PFSK-1 (cell line): ENCODE data around the gene SIVA1.

Experiments used
- POLR2AphosphoS5 ChIP-seq: IDR thresholded peaks from 2 replicates; pipeline ENCODE4 v1.6.1; 2012; ENCODE audit warnings: low read depth, mild to moderate bottlenecking, control low read depth, low read length, moderate library complexity
- REST ChIP-seq, 2 experiments: IDR thresholded peaks; 2 replicates each; pipeline versions ENCODE4 v1.6.1 to v1.8.0; 2011 to 2012; ENCODE audit warnings: low read depth in 2 of 2, low read length in 2 of 2, control low read depth in 1 of 2, inconsistent platforms in 1 of 2, mild to moderate bottlenecking in 1 of 2, moderate library complexity in 1 of 2; ENCODE audit not compliant: insufficient read depth in 1 of 2

- no peak for TF ChIP-seq REST (IDR thresholded peaks at IDR 0.05; ENCODE audit: insufficient read depth in 1 of 2, low read depth in 2 of 2, low read length in 2 of 2)
- no peak for TF ChIP-seq POLR2AphosphoS5
Measured at GRCh38 chr14:104752423-104752734, 568 bp upstream of the SIVA1 start.
